IMR-90 (cell line): ENCODE results near the gene TMEM221. TPM values are rescaled to one million over a fixed set of nuclear protein-coding genes. Genes with fewer than 3 reads are reported as not detected.

Experiments used
- CEBPB ChIP-seq: IDR thresholded peaks from 2 replicates; pipeline ENCODE4 v1.6.1; 2012; ENCODE audit warnings: low read depth, low read length, improper control_type of control experiment
- MAFK ChIP-seq: IDR thresholded peaks from 2 replicates; pipeline ENCODE4 v1.6.1; 2012; ENCODE audit warnings: low read depth, low read length, improper control_type of control experiment
- MAZ ChIP-seq: IDR thresholded peaks from 2 replicates; pipeline ENCODE4 v1.6.1; 2012; ENCODE audit warnings: low read depth, mild to moderate bottlenecking, low read length, improper control_type of control experiment, moderate library complexity, borderline replicate concordance
- USF2 ChIP-seq: fragments of 150-350 bp; IDR thresholded peaks from 2 replicates; pipeline ENCODE4 v1.6.1; 2017; ENCODE audit warnings: mild to moderate bottlenecking, antibody characterized with exemption, low read length, low read depth
- polyA plus RNA-seq, 3 experiments: library from polyadenylated mRNA; depleted of rRNA; stranded (reverse); fragments of >200 nt; gene quantifications; 2 replicates each; pipeline ENCODE4 v1.2.3, GENCODE V29; 2012; ENCODE audit warnings: low replicate concordance in 1 of 3
- total RNA-seq: library from RNA; depleted of rRNA; stranded (reverse); fragments of >200 nt; gene quantifications from 2 replicates; pipeline ENCODE4 v1.2.3, GENCODE V29; 2012

The TMEM221 gene
- total and polyA plus RNA-seq, 2 of the 4 experiments (the other 2 are of a cell fraction), result 0.12 TPM; not detected in 1

GRCh38 chr19:17466487-17466850 is 18.0 kb upstream of the TMEM221 start (continued):
- TF ChIP-seq MAZ (no peak), USF2 (no peak), MAFK (no peak), CEBPB (no peak)
